Esophagus muscularis mucosa (tissue), 3 donors: ENCODE results near the gene NOG.

ENCODE experiments used
- CTCF ChIP-seq, 3 experiments: fragments of 200-600 bp in 2 of 3; fragments of 450-650 bp in 1 of 3; sonication (generic) in 2 of 3; IDR thresholded peaks; one replicate each; pipeline ENCODE4 v1.5.1; 2017 to 2019; ENCODE audit warnings: antibody characterized with exemption in 3 of 3, mild to moderate bottlenecking in 2 of 3, moderate library complexity in 1 of 3
- POLR2A ChIP-seq: fragments of 450-650 bp; IDR thresholded peaks from one replicate; pipeline ENCODE4 v1.6.1; 2017; ENCODE audit warnings: antibody characterized with exemption, moderate library complexity, mild to moderate bottlenecking, low read depth

- no peak for TF ChIP-seq CTCF (IDR thresholded peaks at IDR 0.05)
- TF ChIP-seq POLR2A: no peak
These were observed 43.8 kb downstream of the NOG start for GRCh38 chr17:56637254-56637653.
